Ovary (tissue), 3 donors: Measurements from ENCODE around the gene CHSY3.

Experiments used
- CTCF ChIP-seq, 3 donors: fragments of 450-650 bp in 2 of 3; fragments of 200-600 bp in 1 of 3; IDR thresholded peaks; one replicate each; pipeline versions ENCODE4 v1.5.1 to v1.8.0; 2016 to 2022; ENCODE audit warnings: antibody characterized with exemption in 3 of 3, mild to moderate bottlenecking in 1 of 3
- POLR2A ChIP-seq: fragments of 450-650 bp; IDR thresholded peaks from one replicate; pipeline ENCODE4 v1.6.1; 2017; ENCODE audit warnings: antibody characterized with exemption, mild to moderate bottlenecking, moderate library complexity
- donor health status: DM: no; HTN: no; CAD: no.

- TF ChIP-seq CTCF (IDR thresholded peaks at IDR 0.05) (no peak), POLR2A (no peak)
Observed at GRCh38 chr5:129902816-129903215, 1.4 kb upstream of the CHSY3 start.
